Activated naive CD8-positive, alpha-beta T cell treated with anti-CD3 and anti-CD28 coated beads, Interleukin-2, amount 10 ng/mL, durations not matched to agents 7 days and 5 days (primary cell): Measurements from ENCODE around the gene PPIL1. TPM values are rescaled to one million over a fixed set of nuclear protein-coding genes. Genes with fewer than 3 reads are reported as not detected.

Source experiments
- total RNA-seq, 2 experiments: library from RNA; stranded (reverse); gene quantifications; one replicate each; pipeline ENCODE4 v1.2.3, GENCODE V29; 2021

Gene PPIL1
- total RNA-seq, 2 experiments from 2014 or later, result 18.5 to 19.9 TPM

Other genes with a start within 250 kb of the PPIL1 start
- gene CDKN1A, start 196.1 kb downstream of the PPIL1 start, total RNA-seq, result 10 to 100 TPM; 25.1 to 25.9 TPM
- gene RAB44, start 177.0 kb downstream of the PPIL1 start, total RNA-seq, result not detected
- 1 to 10 TPM in 1 of 2 experiments, under 1 TPM in 1; 0.99 to 1.3 TPM for gene CPNE5, start 35.4 kb downstream of the PPIL1 start, total RNA-seq
- 10 to 100 TPM; 45.3 to 46.0 TPM for gene C6orf89, start 11.1 kb upstream of the PPIL1 start, total RNA-seq
- gene PI16, start 79.9 kb upstream of the PPIL1 start, total RNA-seq, result under 1 TPM; 0.37 to 0.86 TPM
- gene MTCH1, start 111.4 kb upstream of the PPIL1 start, total RNA-seq, result 100 to 1,000 TPM; 135 to 139 TPM
- gene FGD2, start 130.9 kb upstream of the PPIL1 start, total RNA-seq, result 10 to 100 TPM in 1 of 2 experiments, 1 to 10 TPM in 1; 9.8 to 12.4 TPM